HepG2 (cell line): Measurements from ENCODE around the gene NWD2. TPM values are rescaled to one million over a fixed set of nuclear protein-coding genes. Genes with fewer than 3 reads are reported as not detected.

Source experiments
- AKAP8 ChIP-seq: sonication (generic); formaldehyde crosslinking; IDR thresholded peaks from 2 replicates; pipeline ENCODE4 v1.5.1; 2020; ENCODE audit warnings: mild to moderate bottlenecking, missing genetic modification reagents
- CBX5 ChIP-seq: sonication (generic); formaldehyde crosslinking; IDR thresholded peaks from 2 replicates; pipeline ENCODE4 v1.4.0; 2020; ENCODE audit warnings: missing genetic modification reagents, borderline replicate concordance
- FOXA1 ChIP-seq, 2 experiments: fragments of 450-650 bp in 1 of 2; sonication (generic) in 1 of 2; formaldehyde crosslinking in 1 of 2; IDR thresholded peaks; 2 replicates each; pipeline versions ENCODE4 v1.4.0 to v1.6.1; 2016 to 2020; ENCODE audit warnings: missing genetic modification reagents in 1 of 2
- FOXM1 ChIP-seq: sonication (generic); formaldehyde crosslinking; IDR thresholded peaks from 2 replicates; pipeline ENCODE4 v1.5.0; 2020; ENCODE audit warnings: missing genetic modification reagents
- HMG20A ChIP-seq: IDR thresholded peaks from 2 replicates; pipeline ENCODE4 v1.6.1; 2016; ENCODE audit warnings: borderline replicate concordance
- KLF16 ChIP-seq, 2 experiments: sonication (generic) in 1 of 2; formaldehyde crosslinking in 1 of 2; IDR thresholded peaks; 2 replicates each; pipeline versions ENCODE4 v1.6.1 to v1.8.0; 2016 to 2023; ENCODE audit warnings: missing genetic modification reagents in 2 of 2, missing compliant biosample characterization in 1 of 2
- KMT2A ChIP-seq: sonication (generic); formaldehyde crosslinking; IDR thresholded peaks from 2 replicates; pipeline ENCODE4 v1.4.0; 2020; ENCODE audit warnings: missing genetic modification reagents
- POLR2AphosphoS5 ChIP-seq: IDR thresholded peaks from 2 replicates; pipeline ENCODE4 v1.6.1; 2012; ENCODE audit warnings: low read depth, low read length
- SNAPC4 ChIP-seq: sonication (generic); formaldehyde crosslinking; IDR thresholded peaks from 2 replicates; pipeline ENCODE4 v1.4.0; 2020; ENCODE audit warnings: mild to moderate bottlenecking, missing genetic modification reagents
- TAF15 ChIP-seq: fragments of 200-400 bp; formaldehyde crosslinking; IDR thresholded peaks from one replicate; pipeline ENCODE4 v1.6.1; 2018; ENCODE audit warnings: mild to moderate bottlenecking, low read depth, low read length; ENCODE audit not compliant: poor library complexity, severe bottlenecking
- TEAD2 ChIP-seq: sonication (generic); formaldehyde crosslinking; IDR thresholded peaks from 2 replicates; pipeline ENCODE4 v1.9.0; 2021; ENCODE audit warnings: missing genetic modification reagents
- TFDP1 ChIP-seq: IDR thresholded peaks from 2 replicates; pipeline ENCODE4 v1.6.1; 2016; ENCODE audit warnings: missing compliant biosample characterization, missing genetic modification reagents, borderline replicate concordance
- TFDP2 ChIP-seq: sonication (generic); formaldehyde crosslinking; IDR thresholded peaks from 2 replicates; pipeline ENCODE4 v1.4.0; 2020; ENCODE audit warnings: missing genetic modification reagents
- THRA ChIP-seq: sonication (generic); formaldehyde crosslinking; IDR thresholded peaks from 2 replicates; pipeline ENCODE4 v1.4.0; 2020; ENCODE audit warnings: missing genetic modification reagents, borderline replicate concordance
- ZNF235 ChIP-seq: sonication (generic); formaldehyde crosslinking; IDR thresholded peaks from 2 replicates; pipeline ENCODE4 v1.8.1; 2023; ENCODE audit warnings: mild to moderate bottlenecking, missing genetic modification reagents, borderline replicate concordance
- ZNF263 ChIP-seq: sonication (generic); formaldehyde crosslinking; IDR thresholded peaks from 2 replicates; pipeline ENCODE4 v1.4.0; 2020; ENCODE audit warnings: missing genetic modification reagents
- ZNF367 ChIP-seq: sonication (generic); formaldehyde crosslinking; IDR thresholded peaks from 2 replicates; pipeline ENCODE4 v1.4.0; 2020; ENCODE audit warnings: missing genetic modification reagents, borderline replicate concordance
- ZNF709 ChIP-seq: sonication (generic); formaldehyde crosslinking; IDR thresholded peaks from 2 replicates; pipeline ENCODE4 v1.5.0; 2020; ENCODE audit warnings: mild to moderate bottlenecking, missing genetic modification reagents
- ZNF790 ChIP-seq: sonication (generic); formaldehyde crosslinking; IDR thresholded peaks from 2 replicates; pipeline ENCODE4 v1.8.0; 2022; ENCODE audit warnings: missing genetic modification reagents, mild to moderate bottlenecking, borderline replicate concordance
- polyA plus RNA-seq, 8 experiments: library from polyadenylated mRNA; depleted of rRNA in 3 of 8; stranded (reverse) in 7 of 8; unstranded in 1 of 8; fragments of >200 nt; fragmentation: Illumina TruSeq in 4 of 8; extraction: Trizol in 4 of 8; gene quantifications; 2 replicates each; pipeline versions ENCODE4 v1.2.1 to v1.2.3, GENCODE V29; 2011 to 2016; ENCODE audit warnings: low read depth in 4 of 8, missing spikeins in 1 of 8, mixed read lengths in 1 of 8; ENCODE audit not compliant: insufficient read depth in 1 of 8
- total RNA-seq, 5 experiments: library from RNA; depleted of rRNA; stranded (reverse); fragments of >200 nt; fragmentation: Illumina TruSeq; extraction: Trizol; gene quantifications; 2 replicates each; pipeline ENCODE4 v1.2.3, GENCODE V29; 2016; ENCODE audit warnings: low read depth in 1 of 5

The NWD2 gene
- total and polyA plus RNA-seq, 2 of the 13 experiments (the other 11 are each of a cell fraction or from before 2014, with no cell fraction given), result not detected

- TF ChIP-seq TEAD2 (CRISPR knock-in tag) (0 out of 2 replicates have a peak, but pooled peaks have one; percentile 65), ZNF790 (CRISPR knock-in tag) (peak; percentile 62; the same call in 1 of the 2 replicates), SNAPC4 (CRISPR knock-in tag) (no peak), KMT2A (CRISPR knock-in tag) (no peak), HMG20A (CRISPR knock-in tag) (no peak), ZNF235 (no peak), ZNF263 (peak; percentile 53; the same call in 1 of the 2 replicates), TFDP2 (CRISPR knock-in tag) (peak; percentile 81), TAF15 (no peak), ZNF709 (CRISPR knock-in tag) (peak; percentile 83), CBX5 (CRISPR knock-in tag) (no peak), TFDP1 (CRISPR knock-in tag) (peak; percentile 94), FOXA1 (IDR thresholded peaks at IDR 0.05) (no peak), FOXA1 (CRISPR knock-in tag; IDR thresholded peaks at IDR 0.05) (no peak), THRA (CRISPR knock-in tag) (no peak), POLR2AphosphoS5 (no peak), FOXM1 (CRISPR knock-in tag) (no peak), ZNF367 (CRISPR knock-in tag) (peak; percentile 29; the same call in 1 of the 2 replicates), KLF16 (CRISPR knock-in tag; IDR thresholded peaks at IDR 0.05) (0 out of 4 replicates have a peak, but pooled peaks of 1 of the 2 experiments have one; percentile 28), AKAP8 (CRISPR knock-in tag) (peak; percentile 44; the same call in 1 of the 2 replicates)
Observed at GRCh38 chr4:37453281-37453998, 208.9 kb downstream of the NWD2 start (continued).
